Measurements from ENCODE around the gene SPHKAP.

The SPHKAP gene

GRCh38 chr2:228040995-228041394, 140.5 kb downstream of the SPHKAP start:
- Histone ChIP-seq H3K9ac (ENCODE audit: low read depth in 1 of 2, low read length in 2 of 2) (no peak overlapping the region), H3K4me3 (ENCODE audit: low read length in 2 of 2) (no peak overlapping the region), H3K27me3 (ENCODE audit: control insufficient read depth in 2 of 2, insufficient read depth in 2 of 2, low read length in 2 of 2) (no peaks in the 10 kb centered on the region), H3K27ac (ENCODE audit: low read depth in 2 of 2, low read length in 2 of 2) (no peak overlapping the region), H3K4me1 (ENCODE audit: control insufficient read depth in 2 of 2, insufficient read depth in 2 of 2, low read length in 2 of 2) (no peaks in the 10 kb centered on the region), H3K9me3 (ENCODE audit: control insufficient read depth in 2 of 2, low read length in 2 of 2) (no peaks in the 10 kb centered on the region), H3K36me3 (ENCODE audit: control insufficient read depth in 2 of 2, insufficient read depth in 2 of 2, low read length in 2 of 2) (no peaks in the 10 kb centered on the region)

- H3K9me3 ChIP-seq (ENCODE audit: control insufficient read depth in 2 of 2, low read length in 2 of 2) = no peaks in the 10 kb centered on the region
- H3K27me3 ChIP-seq (ENCODE audit: control insufficient read depth in 2 of 2, insufficient read depth in 2 of 2, low read length in 2 of 2) = no peaks in the 10 kb centered on the region
- no peak overlapping the region for H3K4me3 ChIP-seq (ENCODE audit: low read length in 2 of 2)
- no peaks in the 10 kb centered on the region for H3K36me3 ChIP-seq (ENCODE audit: control insufficient read depth in 2 of 2, insufficient read depth in 2 of 2, low read length in 2 of 2)
- no peak overlapping the region for H3K27ac ChIP-seq (ENCODE audit: low read depth in 2 of 2, low read length in 2 of 2)
- H3K4me1 ChIP-seq (ENCODE audit: control insufficient read depth in 2 of 2, insufficient read depth in 2 of 2, low read length in 2 of 2) = no peaks in the 10 kb centered on the region
- no peak overlapping the region for H3K9ac ChIP-seq (ENCODE audit: low read depth in 1 of 2, low read length in 2 of 2)
These were observed 141.5 kb downstream of the SPHKAP start for GRCh38 chr2:228039752-228040534.

GRCh38 chr2:228038967-228039366, 142.5 kb downstream of the SPHKAP start:
- H3K4me1 ChIP-seq (ENCODE audit: control insufficient read depth in 2 of 2, insufficient read depth in 2 of 2, low read length in 2 of 2) = no peaks in the 10 kb centered on the region
- no peaks in the 10 kb centered on the region for H3K36me3 ChIP-seq (ENCODE audit: control insufficient read depth in 2 of 2, insufficient read depth in 2 of 2, low read length in 2 of 2)
- no peak overlapping the region for H3K27ac ChIP-seq (ENCODE audit: low read depth in 2 of 2, low read length in 2 of 2)
- no peaks in the 10 kb centered on the region for H3K9me3 ChIP-seq (ENCODE audit: control insufficient read depth in 2 of 2, low read length in 2 of 2)
- H3K9ac ChIP-seq (ENCODE audit: low read depth in 1 of 2, low read length in 2 of 2) = no peak overlapping the region
- no peak overlapping the region for H3K4me3 ChIP-seq (ENCODE audit: low read length in 2 of 2)
- no peaks in the 10 kb centered on the region for H3K27me3 ChIP-seq (ENCODE audit: control insufficient read depth in 2 of 2, insufficient read depth in 2 of 2, low read length in 2 of 2)

DNA sequence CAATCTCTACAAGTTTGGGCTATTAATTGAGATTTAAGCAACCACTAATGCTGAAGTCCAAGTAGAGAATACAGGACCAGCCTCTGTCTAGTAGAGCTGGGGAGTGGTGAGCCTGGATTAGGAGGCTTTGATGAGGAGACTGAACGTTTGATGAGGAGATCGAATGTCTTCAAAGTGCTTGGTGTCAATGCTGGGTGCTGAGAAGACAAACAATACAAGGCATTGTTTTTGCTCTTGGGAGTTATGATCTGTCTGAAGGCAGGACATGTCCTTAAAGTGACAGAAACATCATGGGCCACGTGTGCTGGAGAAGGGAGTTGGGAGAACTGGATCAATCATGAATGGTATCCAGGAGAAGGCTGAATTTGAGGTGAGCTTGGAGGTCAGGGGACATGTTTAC, 143.6 kb downstream of the SPHKAP start:
- H3K9me3 ChIP-seq (ENCODE audit: control insufficient read depth in 2 of 2, low read length in 2 of 2) = no peaks in the 10 kb centered on the region
- H3K4me3 ChIP-seq (ENCODE audit: low read length in 2 of 2) = no peak overlapping the region
- no peaks in the 10 kb centered on the region for H3K36me3 ChIP-seq (ENCODE audit: control insufficient read depth in 2 of 2, insufficient read depth in 2 of 2, low read length in 2 of 2)
- H3K9ac ChIP-seq (ENCODE audit: low read depth in 1 of 2, low read length in 2 of 2) = no peak overlapping the region
- no peaks in the 10 kb centered on the region for H3K27me3 ChIP-seq (ENCODE audit: control insufficient read depth in 2 of 2, insufficient read depth in 2 of 2, low read length in 2 of 2)
- H3K27ac ChIP-seq (ENCODE audit: low read depth in 2 of 2, low read length in 2 of 2) = no peak overlapping the region
- H3K4me1 ChIP-seq (ENCODE audit: control insufficient read depth in 2 of 2, insufficient read depth in 2 of 2, low read length in 2 of 2) = no peaks in the 10 kb centered on the region

- Histone ChIP-seq H3K4me3 (ENCODE audit: low read length in 2 of 2) (no peak overlapping the region), H3K27ac (ENCODE audit: low read depth in 2 of 2, low read length in 2 of 2) (no peak overlapping the region), H3K9me3 (ENCODE audit: control insufficient read depth in 2 of 2, low read length in 2 of 2) (no peaks in the 10 kb centered on the region), H3K9ac (ENCODE audit: low read depth in 1 of 2, low read length in 2 of 2) (no peak overlapping the region), H3K36me3 (ENCODE audit: control insufficient read depth in 2 of 2, insufficient read depth in 2 of 2, low read length in 2 of 2) (no peaks in the 10 kb centered on the region), H3K4me1 (ENCODE audit: control insufficient read depth in 2 of 2, insufficient read depth in 2 of 2, low read length in 2 of 2) (no peaks in the 10 kb centered on the region), H3K27me3 (ENCODE audit: control insufficient read depth in 2 of 2, insufficient read depth in 2 of 2, low read length in 2 of 2) (no peaks in the 10 kb centered on the region)
These were observed 157.9 kb downstream of the SPHKAP start for GRCh38 chr2:228023619-228024018.

DNA sequence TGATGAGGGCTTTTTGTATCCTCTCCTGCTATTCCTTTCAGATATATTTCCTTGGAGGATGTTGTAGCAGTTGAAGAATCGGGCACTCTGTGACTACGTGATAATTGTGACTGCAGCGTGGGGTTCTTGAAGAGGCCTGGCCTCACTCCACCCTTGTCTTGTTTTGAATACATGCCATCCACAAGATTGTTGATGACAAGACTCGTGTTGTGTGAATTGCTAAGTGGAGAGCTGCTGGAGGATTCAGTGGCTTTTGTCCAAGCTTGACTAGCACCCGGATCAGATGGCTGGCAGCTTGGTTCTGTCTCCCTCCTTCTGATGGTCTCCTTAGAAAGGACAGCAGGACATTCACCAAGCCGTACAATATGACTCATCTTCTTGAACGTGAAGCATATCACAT, 163.2 kb downstream of the SPHKAP start:
- Histone ChIP-seq H3K4me3 (ENCODE audit: low read length in 2 of 2) (no peak overlapping the region), H3K4me1 (ENCODE audit: control insufficient read depth in 2 of 2, insufficient read depth in 2 of 2, low read length in 2 of 2) (no peaks in the 10 kb centered on the region), H3K9ac (ENCODE audit: low read depth in 1 of 2, low read length in 2 of 2) (no peak overlapping the region), H3K27me3 (ENCODE audit: control insufficient read depth in 2 of 2, insufficient read depth in 2 of 2, low read length in 2 of 2) (no peaks in the 10 kb centered on the region), H3K9me3 (ENCODE audit: control insufficient read depth in 2 of 2, low read length in 2 of 2) (no peaks in the 10 kb centered on the region), H3K27ac (ENCODE audit: low read depth in 2 of 2, low read length in 2 of 2) (no peak overlapping the region), H3K36me3 (ENCODE audit: control insufficient read depth in 2 of 2, insufficient read depth in 2 of 2, low read length in 2 of 2) (no peaks in the 10 kb centered on the region)

- H3K27me3 ChIP-seq (ENCODE audit: control insufficient read depth in 2 of 2, insufficient read depth in 2 of 2, low read length in 2 of 2) = no peaks in the 10 kb centered on the region
- H3K9me3 ChIP-seq (ENCODE audit: control insufficient read depth in 2 of 2, low read length in 2 of 2) = no peaks in the 10 kb centered on the region
- H3K4me1 ChIP-seq (ENCODE audit: control insufficient read depth in 2 of 2, insufficient read depth in 2 of 2, low read length in 2 of 2) = no peaks in the 10 kb centered on the region
- H3K4me3 ChIP-seq (ENCODE audit: low read length in 2 of 2) = no peak overlapping the region
- no peaks in the 10 kb centered on the region for H3K36me3 ChIP-seq (ENCODE audit: control insufficient read depth in 2 of 2, insufficient read depth in 2 of 2, low read length in 2 of 2)
- H3K9ac ChIP-seq (ENCODE audit: low read depth in 1 of 2, low read length in 2 of 2) = no peak overlapping the region
- no peak overlapping the region for H3K27ac ChIP-seq (ENCODE audit: low read depth in 2 of 2, low read length in 2 of 2)
These were observed 163.7 kb downstream of the SPHKAP start for GRCh38 chr2:228017784-228018183.

- H3K27me3 ChIP-seq (ENCODE audit: control insufficient read depth in 2 of 2, insufficient read depth in 2 of 2, low read length in 2 of 2) = no peaks in the 10 kb centered on the region
- no peak overlapping the region for H3K9ac ChIP-seq (ENCODE audit: low read depth in 1 of 2, low read length in 2 of 2)
- no peaks in the 10 kb centered on the region for H3K4me1 ChIP-seq (ENCODE audit: control insufficient read depth in 2 of 2, insufficient read depth in 2 of 2, low read length in 2 of 2)
- no peak overlapping the region for H3K4me3 ChIP-seq (ENCODE audit: low read length in 2 of 2)
- H3K27ac ChIP-seq (ENCODE audit: low read depth in 2 of 2, low read length in 2 of 2) = no peak overlapping the region
- H3K9me3 ChIP-seq (ENCODE audit: control insufficient read depth in 2 of 2, low read length in 2 of 2) = no peaks in the 10 kb centered on the region
- no peaks in the 10 kb centered on the region for H3K36me3 ChIP-seq (ENCODE audit: control insufficient read depth in 2 of 2, insufficient read depth in 2 of 2, low read length in 2 of 2)
These were observed 165.1 kb downstream of the SPHKAP start for GRCh38 chr2:228016402-228016801.

GRCh38 chr2:228015741-228016140, 165.7 kb downstream of the SPHKAP start:
- H3K4me1 ChIP-seq (ENCODE audit: control insufficient read depth in 2 of 2, insufficient read depth in 2 of 2, low read length in 2 of 2) = no peaks in the 10 kb centered on the region
- H3K27ac ChIP-seq (ENCODE audit: low read depth in 2 of 2, low read length in 2 of 2) = no peak overlapping the region
- no peak overlapping the region for H3K4me3 ChIP-seq (ENCODE audit: low read length in 2 of 2)
- no peaks in the 10 kb centered on the region for H3K27me3 ChIP-seq (ENCODE audit: control insufficient read depth in 2 of 2, insufficient read depth in 2 of 2, low read length in 2 of 2)
- no peaks in the 10 kb centered on the region for H3K9me3 ChIP-seq (ENCODE audit: control insufficient read depth in 2 of 2, low read length in 2 of 2)
- H3K9ac ChIP-seq (ENCODE audit: low read depth in 1 of 2, low read length in 2 of 2) = no peak overlapping the region
- no peaks in the 10 kb centered on the region for H3K36me3 ChIP-seq (ENCODE audit: control insufficient read depth in 2 of 2, insufficient read depth in 2 of 2, low read length in 2 of 2)

- Histone ChIP-seq H3K9ac (ENCODE audit: low read depth in 1 of 2, low read length in 2 of 2) (no peak overlapping the region), H3K4me1 (ENCODE audit: control insufficient read depth in 2 of 2, insufficient read depth in 2 of 2, low read length in 2 of 2) (no peaks in the 10 kb centered on the region), H3K27ac (ENCODE audit: low read depth in 2 of 2, low read length in 2 of 2) (no peak overlapping the region), H3K4me3 (ENCODE audit: low read length in 2 of 2) (no peak overlapping the region), H3K27me3 (ENCODE audit: control insufficient read depth in 2 of 2, insufficient read depth in 2 of 2, low read length in 2 of 2) (no peaks in the 10 kb centered on the region), H3K36me3 (ENCODE audit: control insufficient read depth in 2 of 2, insufficient read depth in 2 of 2, low read length in 2 of 2) (no peaks in the 10 kb centered on the region), H3K9me3 (ENCODE audit: control insufficient read depth in 2 of 2, low read length in 2 of 2) (no peaks in the 10 kb centered on the region)
These were observed 185.1 kb downstream of the SPHKAP start for GRCh38 chr2:227996366-227996765.
